OCI-LY1 (cell line): ENCODE results near the gene GSDME.

Experiments used
- H2AFZ ChIP-seq: fragments of 200-600 bp; sonication (generic), shearing (Covaris generic); 2 replicates; pipeline ENCODE4 v1.6.0; 2014; ENCODE audit warnings: antibody characterized with exemption, mild to moderate bottlenecking, low read length
- H3F3A ChIP-seq: fragments of 200-600 bp; sonication (generic), shearing (Covaris generic); 2 replicates; pipeline ENCODE4 v1.6.0; 2014; ENCODE audit warnings: mild to moderate bottlenecking, antibody characterized with exemption, low read length, moderate library complexity; ENCODE audit not compliant: insufficient read depth
- H3K27ac ChIP-seq: fragments of 200-600 bp; sonication (generic); 2 replicates; pipeline ENCODE4 v1.5.1; 2014; ENCODE audit warnings: low read length, mixed run types, mild to moderate bottlenecking, low read depth; ENCODE audit not compliant: poor library complexity, severe bottlenecking
- H3K27me3 ChIP-seq: fragments of 200-600 bp; sonication (generic); 2 replicates; pipeline ENCODE4 v1.6.0; 2014; ENCODE audit warnings: antibody characterized with exemption, mild to moderate bottlenecking, low read length, moderate library complexity; ENCODE audit not compliant: insufficient read depth
- H3K36me3 ChIP-seq: fragments of 200-600 bp; sonication (generic); 2 replicates; pipeline ENCODE4 v1.6.1; 2014; ENCODE audit warnings: mild to moderate bottlenecking, antibody characterized with exemption, low read length, moderate library complexity, mixed read lengths; ENCODE audit not compliant: insufficient read depth
- H3K4me1 ChIP-seq: fragments of 200-600 bp; sonication (generic); 2 replicates; pipeline ENCODE4 v1.5.1; 2014; ENCODE audit warnings: mild to moderate bottlenecking, low read length, moderate library complexity; ENCODE audit not compliant: insufficient read depth, severe bottlenecking
- H3K4me2 ChIP-seq: fragments of 200-600 bp; sonication (generic), shearing (Covaris generic); 2 replicates; pipeline ENCODE4 v1.6.1; 2014; ENCODE audit warnings: low read length
- H3K4me3 ChIP-seq: fragments of 200-600 bp; sonication (generic); 2 replicates; pipeline ENCODE4 v1.5.1; 2014; ENCODE audit warnings: low read length, low read depth, mild to moderate bottlenecking, mixed read lengths; ENCODE audit not compliant: poor library complexity, severe bottlenecking
- H3K79me2 ChIP-seq: fragments of 200-600 bp; shearing (Covaris generic); 2 replicates; pipeline ENCODE4 v1.6.1; 2016; ENCODE audit warnings: mixed run types, low read length, mixed read lengths; ENCODE audit not compliant: insufficient read depth
- H3K9ac ChIP-seq: fragments of 200-600 bp; sonication (generic), shearing (Covaris generic); 2 replicates; pipeline ENCODE4 v1.6.1; 2014; ENCODE audit warnings: mild to moderate bottlenecking, low read length, mixed read lengths
- H3K9me2 ChIP-seq: fragments of 200-600 bp; sonication (generic), shearing (Covaris generic); 2 replicates; pipeline ENCODE4 v1.6.1; 2014; ENCODE audit warnings: low read depth, mild to moderate bottlenecking, low read length, mixed read lengths
- H3K9me3 ChIP-seq: fragments of 200-600 bp; shearing (Covaris generic); 2 replicates; pipeline ENCODE4 v1.6.1; 2014; ENCODE audit warnings: low read length, mixed read lengths
- H4K20me1 ChIP-seq: fragments of 200-600 bp; sonication (generic), shearing (Covaris generic); 2 replicates; pipeline ENCODE4 v1.6.0; 2016; ENCODE audit warnings: mild to moderate bottlenecking, low read length; ENCODE audit not compliant: insufficient read depth
- CTCF ChIP-seq: fragments of 200-600 bp; sonication (generic), shearing (Covaris generic); IDR thresholded peaks from 2 replicates; pipeline ENCODE4 v1.5.1; 2017; ENCODE audit warnings: mild to moderate bottlenecking, antibody characterized with exemption, low read length, moderate library complexity, mixed read lengths
- EZH2 ChIP-seq: fragments of 200-600 bp; sonication (generic), shearing (Covaris generic); IDR thresholded peaks from 2 replicates; pipeline ENCODE4 v1.8.0; 2017; ENCODE audit warnings: borderline replicate concordance, mixed run types, mild to moderate bottlenecking, antibody characterized with exemption, low read length, moderate library complexity, mixed read lengths

GSDME gene

DNA sequence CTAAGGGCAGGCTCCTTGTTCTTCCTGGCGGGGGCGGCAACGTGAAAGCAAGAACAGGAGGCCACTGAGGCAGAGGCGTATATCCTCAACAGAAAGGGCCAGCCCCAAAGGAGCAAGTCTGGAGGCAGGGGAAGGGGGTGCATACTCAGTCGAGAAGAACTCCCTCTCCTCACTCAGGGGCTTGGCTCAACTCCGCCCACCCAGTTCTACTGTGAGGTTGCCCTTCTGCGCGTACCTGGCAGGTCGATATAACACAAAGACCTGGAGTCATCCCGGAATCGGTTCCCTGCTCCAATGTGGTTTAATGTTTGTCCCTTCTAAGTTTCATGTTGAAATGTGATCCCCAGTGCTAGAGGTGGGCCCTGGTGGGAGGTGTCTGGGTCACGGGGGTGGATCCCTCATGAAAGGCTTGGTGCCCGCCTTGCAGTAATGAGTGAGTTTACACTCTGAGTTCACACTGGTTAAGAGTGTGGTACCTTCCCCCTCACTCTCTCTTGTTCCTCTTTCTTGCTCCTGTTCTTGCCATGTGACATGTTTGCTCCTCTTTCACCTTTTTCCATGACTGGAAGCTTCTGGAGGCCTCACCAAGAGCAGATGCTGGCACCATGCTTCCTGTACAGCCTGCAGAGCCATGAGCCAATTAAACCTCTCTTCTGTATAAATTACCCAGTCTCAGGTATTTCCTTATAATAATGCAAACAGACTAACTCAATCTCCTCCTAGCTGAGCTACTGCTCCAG, 32.6 kb downstream of the GSDME start:
- Histone ChIP-seq H4K20me1 (no peaks in the 10 kb centered on the region), H3K79me2 (no peaks in the 10 kb centered on the region), H3K4me1 (peaks cover 13% of the 10 kb centered on the region), H2AFZ (no peak overlapping the region), H3K36me3 (no peaks in the 10 kb centered on the region), H3K27ac (no peak overlapping the region), H3K9me2 (no peaks in the 10 kb centered on the region), H3K9ac (no peak overlapping the region), H3F3A (no peaks in the 10 kb centered on the region), H3K4me2 (no peak overlapping the region), H3K9me3 (no peaks in the 10 kb centered on the region), H3K4me3 (no peak overlapping the region), H3K27me3 (peaks cover 17% of the 10 kb centered on the region; the same call in 1 of the 2 replicates)
- TF ChIP-seq EZH2 (no peak), CTCF (no peak)

DNA sequence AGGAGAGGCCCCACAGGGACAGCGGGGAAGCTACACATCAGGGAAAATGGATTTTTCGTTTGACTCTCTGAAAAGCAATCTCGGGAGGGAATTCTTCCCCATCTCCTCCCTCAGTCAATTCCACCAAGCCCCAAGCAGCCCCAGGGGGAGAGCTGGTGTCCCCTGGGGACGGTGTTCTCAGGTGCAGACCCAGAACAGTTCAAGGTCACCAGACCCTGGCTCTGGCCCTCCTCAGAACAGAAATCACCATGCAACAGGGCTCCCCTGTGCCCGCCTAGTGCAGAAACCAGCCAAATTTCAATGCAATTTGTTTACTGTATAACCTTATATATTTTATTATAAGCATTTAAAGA, 34.1 kb downstream of the GSDME start:
- Histone ChIP-seq H3K4me1 (peaks cover 28% of the 10 kb centered on the region), H3K79me2 (no peaks in the 10 kb centered on the region), H4K20me1 (no peaks in the 10 kb centered on the region), H3K9ac (no peak overlapping the region), H3K27me3 (peaks cover 17% of the 10 kb centered on the region; the same call in 1 of the 2 replicates), H3K9me3 (no peaks in the 10 kb centered on the region), H3K9me2 (no peaks in the 10 kb centered on the region), H2AFZ (no peak overlapping the region), H3K4me3 (no peak overlapping the region), H3K4me2 (no peak overlapping the region), H3K36me3 (no peaks in the 10 kb centered on the region), H3F3A (no peaks in the 10 kb centered on the region), H3K27ac (no peak overlapping the region)
- no peak for TF ChIP-seq CTCF
- TF ChIP-seq EZH2 = no peak

DNA sequence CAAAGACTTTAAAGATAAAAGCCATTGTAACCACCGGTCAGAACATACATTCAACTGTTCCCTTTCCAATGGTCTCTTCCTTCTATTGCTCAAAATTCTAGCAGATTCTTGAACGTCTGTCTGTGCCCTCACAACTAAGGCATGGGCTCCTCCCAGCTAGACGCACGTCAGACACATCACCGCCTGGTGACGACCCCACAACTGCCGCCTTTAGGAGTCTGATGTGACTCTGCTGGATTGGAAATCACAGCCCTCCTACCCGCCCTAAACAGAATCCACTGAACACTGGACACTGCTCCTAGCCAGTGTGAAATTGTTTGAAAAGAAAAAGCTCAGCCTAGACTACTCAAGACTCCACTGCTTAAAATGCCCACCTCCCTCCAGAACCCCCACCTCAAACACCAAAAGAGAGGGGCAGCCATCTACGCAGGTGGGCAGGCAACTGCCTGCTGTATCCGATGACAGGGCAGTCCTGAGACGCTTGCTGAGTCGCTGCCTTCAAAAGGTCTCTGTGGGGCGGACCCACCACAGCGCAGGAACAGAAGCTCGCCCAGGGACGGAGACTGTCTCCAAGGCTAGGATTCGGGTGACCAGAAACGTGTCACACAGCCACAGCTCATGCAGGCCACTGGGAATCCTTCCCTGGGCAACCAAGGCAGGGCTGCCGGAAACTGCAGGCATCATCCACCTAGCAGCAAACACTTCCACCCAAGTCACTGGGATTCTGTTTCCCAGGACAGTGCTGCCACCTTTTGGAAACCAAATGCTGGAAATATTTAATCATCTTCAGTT, 34.7 kb downstream of the GSDME start:
- H3K9me3 ChIP-seq = no peaks in the 10 kb centered on the region

More for the DNA sequence above, 34.7 kb downstream of the GSDME start:
- Histone ChIP-seq H3K36me3 (no peaks in the 10 kb centered on the region), H2AFZ (no peak overlapping the region), H3K9me2 (no peaks in the 10 kb centered on the region), H3K27ac (no peak overlapping the region), H3F3A (no peaks in the 10 kb centered on the region), H3K4me1 (peaks cover 34% of the 10 kb centered on the region), H3K27me3 (peaks cover 17% of the 10 kb centered on the region; the same call in 1 of the 2 replicates), H3K79me2 (no peaks in the 10 kb centered on the region), H3K9ac (no peak overlapping the region), H3K4me3 (no peak overlapping the region), H3K4me2 (no peak overlapping the region), H4K20me1 (no peaks in the 10 kb centered on the region)
- peak; percentile 25; the same call in 1 of the 2 replicates for TF ChIP-seq CTCF
- no peak for TF ChIP-seq EZH2
